Astrocyte of the spinal cord (primary cell): ENCODE results near the gene SLC35F4.
A peak's percentile ranks its signal among the peaks of the same experiment; 100 is the strongest.

Experiments
- DNase-seq: peaks from one replicate; pipeline ENCODE4 v3.0.0; 2011; ENCODE audit warnings: low read depth, low spot score
- H3K4me3 ChIP-seq: 2 replicates; pipeline ENCODE4 v1.5.1; 2011; ENCODE audit warnings: low read depth, mild to moderate bottlenecking, low read length, moderate library complexity
- CTCF ChIP-seq: IDR thresholded peaks from 2 replicates; pipeline ENCODE4 v1.5.1; 2012; ENCODE audit warnings: low read depth, mild to moderate bottlenecking, low read length, inconsistent platforms
- in situ Hi-C: cut with HindIII; loops from 2 replicates; pipeline ENCODE4 v1.10.0; 2017; ENCODE audit warnings: low sequenced_read_pairs

Gene SLC35F4

GRCh38 chr14:57820581-57820980 is 45.3 kb downstream of the SLC35F4 start:
- no peak for DNase-seq
- no peak overlapping the region for H3K4me3 ChIP-seq
- no peak for TF ChIP-seq CTCF
- in situ Hi-C loops = no loop called here

GRCh38 chr14:57818511-57818910 is 47.4 kb downstream of the SLC35F4 start:
- in situ Hi-C loops = no loop called here
- no peak for TF ChIP-seq CTCF
- no peak overlapping the region for H3K4me3 ChIP-seq
- no peak for DNase-seq

GRCh38 chr14:57816568-57817284 is 49.2 kb downstream of the SLC35F4 start:
- in situ Hi-C loops = no loop called here
- no peak for TF ChIP-seq CTCF
- DNase-seq = peak; percentile 32
- H3K4me3 ChIP-seq = no peak overlapping the region

- TF ChIP-seq CTCF = no peak
- H3K4me3 ChIP-seq = no peak overlapping the region
- no peak for DNase-seq
- in situ Hi-C loops = no loop called here
Observed at GRCh38 chr14:57814726-57815125, 51.2 kb downstream of the SLC35F4 start.

GRCh38 chr14:57812741-57813140 is 53.2 kb downstream of the SLC35F4 start:
- in situ Hi-C loops = no loop called here
- no peak for TF ChIP-seq CTCF
- H3K4me3 ChIP-seq = no peak overlapping the region
- no peak for DNase-seq

GRCh38 chr14:57811998-57812546 is 53.8 kb downstream of the SLC35F4 start:
- no peak for DNase-seq
- in situ Hi-C loops = no loop called here

More at GRCh38 chr14:57811998-57812546, 53.8 kb downstream of the SLC35F4 start:
- no peak for TF ChIP-seq CTCF
- no peak overlapping the region for H3K4me3 ChIP-seq
